ENCODE results near the gene FOXN4.
A peak's percentile ranks its signal among the peaks of the same experiment; 100 is the strongest.
"Not testable (repeated sequence)": the region's sequence is repeated elsewhere in the genome, so short reads cannot be mapped to it uniquely, and the experiment has no call there.

The FOXN4 gene

GRCh38 chr12:109308534-109309380 lies at the start of gene FOXN4:
TSS of gene FOXN4 (minus strand) at chr12:109309284. CDS start at chr12:109308321, 963 bp downstream.
- DNase-seq = no peak

GRCh38 chr12:109358154-109358869 lies 49.2 kb upstream of the FOXN4 start:
- no peak for DNase-seq

- DNase-seq = no peak
Measured at GRCh38 chr12:109357032-109357431, 47.9 kb upstream of the FOXN4 start.

GRCh38 chr12:109356577-109356976 lies 47.5 kb upstream of the FOXN4 start:
- no peak for DNase-seq

- DNase-seq = no peak
Measured at GRCh38 chr12:109352184-109352583, 43.1 kb upstream of the FOXN4 start.

GRCh38 chr12:109347589-109347988 lies 38.5 kb upstream of the FOXN4 start, which contains the start of gene MYO1H:
TSS of gene MYO1H (plus strand) at chr12:109347900. CDS start at chr12:109347961, 61 bp downstream.
- DNase-seq = no peak

GRCh38 chr12:109346920-109347319 lies 37.8 kb upstream of the FOXN4 start:
- no peak for DNase-seq

GRCh38 chr12:109345428-109345827 lies 36.3 kb upstream of the FOXN4 start:
- no peak for DNase-seq

GRCh38 chr12:109343677-109344076 lies 34.6 kb upstream of the FOXN4 start:
- DNase-seq = no peak

GRCh38 chr12:109336593-109336992 lies 27.5 kb upstream of the FOXN4 start:
- no peak for DNase-seq

GRCh38 chr12:109334887-109335286 lies 25.8 kb upstream of the FOXN4 start:
- DNase-seq = no peak

- DNase-seq = no peak
Measured at GRCh38 chr12:109331301-109331952, 22.3 kb upstream of the FOXN4 start.

- DNase-seq = no peak
Measured at GRCh38 chr12:109330282-109331230, 21.5 kb upstream of the FOXN4 start.

GRCh38 chr12:109329686-109330085 lies 20.6 kb upstream of the FOXN4 start:
- DNase-seq = no peak

- no peak for DNase-seq
Measured at GRCh38 chr12:109329003-109329402, 19.9 kb upstream of the FOXN4 start.

- DNase-seq = not testable (repeated sequence)
Measured at GRCh38 chr12:109321294-109321693, 12.2 kb upstream of the FOXN4 start.

GRCh38 chr12:109310247-109311125 lies 1.4 kb upstream of the FOXN4 start:
- peak; percentile 9 for DNase-seq

- DNase-seq = no peak
Measured at GRCh38 chr12:109309381-109310246, 530 bp upstream of the FOXN4 start.

GRCh38 chr12:109307051-109307450 lies 2.0 kb downstream of the FOXN4 start:
- no peak for DNase-seq

- no peak for DNase-seq
Measured at GRCh38 chr12:109305547-109305946, 3.5 kb downstream of the FOXN4 start.

Measured in activated naive CD4-positive, alpha-beta T cell treated with Interleukin-2 at 50 U/mL for 16 hours (primary cell).